ENCODE measurements around the gene WNT5A.

- TF ChIP-seq POLR2A (IDR thresholded peaks at IDR 0.05; ENCODE audit: borderline replicate concordance, extremely low read depth, insufficient read depth, insufficient read length) (no peak), ZFX (IDR thresholded peaks at IDR 0.05) (no peak), CTCF (IDR thresholded peaks at IDR 0.05 in 2 of 3, conservative IDR thresholded peaks at IDR 0.05 in 1 of 3; ENCODE audit: borderline replicate concordance in 1 of 3, insufficient read depth in 1 of 3, low read depth in 2 of 3, low read length in 2 of 3) (no peak), POLR2AphosphoS5 (IDR thresholded peaks at IDR 0.05; ENCODE audit: low read depth, low read length) (no peak), YY1 (IDR thresholded peaks at IDR 0.05; ENCODE audit: extremely low read depth, insufficient replicate concordance, low read depth, low read length) (no peak), MAX (IDR thresholded peaks at IDR 0.05) (no peak), EZH2phosphoT487 (IDR thresholded peaks at IDR 0.05; ENCODE audit: borderline replicate concordance) (no peak)
Measured at GRCh38 chr3:55491296-55491816, 4.2 kb upstream of the WNT5A start.

Data from HCT116 (cell line).